ENCODE measurements around the gene WWTR1.

- TF ChIP-seq CTCF (IDR thresholded peaks at IDR 0.05), result no peak
- no peak for TF ChIP-seq POLR2AphosphoS5 (IDR thresholded peaks at IDR 0.05)
These were observed 57.2 kb downstream of the WWTR1 start for GRCh38 chr3:149600634-149601033.
